WTC11 (cell line): Measurements from ENCODE around the gene OAF. TPM values are rescaled to one million over a fixed set of nuclear protein-coding genes. Genes with fewer than 3 reads are reported as not detected.

Experiments used
- ATAC-seq: fragments of 200-7000 bp; cut with Tn5 transposase; 2 replicates; pipeline ENCODE4 v1.10.0; 2021; ENCODE audit warnings: mild to moderate bottlenecking, moderate library complexity
- CTCF ChIA-PET: fragments of 300-600 bp; sonication (Branson Sonifier 250); formaldehyde crosslinking; loops from one replicate; lab custom pipeline; 2021; ENCODE audit warnings: antibody characterized with exemption; lab: Charles Lee
- POLR2A ChIA-PET: fragments of 350-600 bp; sonication (Branson Sonifier 250); formaldehyde crosslinking; loops from one replicate; lab custom pipeline; 2021; ENCODE audit warnings: antibody characterized with exemption; lab: Charles Lee
- DNase-seq: peaks from one replicate; pipeline ENCODE4 v3.0.0; 2021; ENCODE audit warnings: low spot score
- H3K27ac Mint-ChIP-seq: 2 replicates; pipeline ENCODE4 v1.8.0; 2021; ENCODE audit warnings: mixed read lengths
- H3K27me3 Mint-ChIP-seq: 2 replicates; pipeline ENCODE4 v1.8.0; 2021; ENCODE audit warnings: low read depth, mild to moderate bottlenecking, moderate library complexity, mixed read lengths
- H3K36me3 Mint-ChIP-seq: 2 replicates; pipeline ENCODE4 v1.8.0; 2021; ENCODE audit warnings: mixed read lengths
- H3K4me1 Mint-ChIP-seq: 2 replicates; pipeline ENCODE4 v1.8.0; 2022; ENCODE audit warnings: mixed read lengths
- H3K4me3 Mint-ChIP-seq: 2 replicates; pipeline ENCODE4 v1.8.0; 2021; ENCODE audit warnings: mild to moderate bottlenecking, moderate library complexity, mixed read lengths
- H3K9me3 Mint-ChIP-seq: 2 replicates; pipeline ENCODE4 v1.8.0; 2021; ENCODE audit warnings: mixed read lengths
- ATF1 ChIP-seq: sonication (generic); formaldehyde crosslinking; IDR thresholded peaks from 2 replicates; pipeline ENCODE4 v1.8.1; 2023; ENCODE audit warnings: mild to moderate bottlenecking, moderate library complexity, missing genetic modification reagents
- ATF3 ChIP-seq: sonication (generic); formaldehyde crosslinking; conservative IDR thresholded peaks from 2 replicates; pipeline ENCODE4 v1.8.1; 2022; ENCODE audit warnings: mild to moderate bottlenecking, missing genetic modification reagents
- CREB1 ChIP-seq: sonication (generic); formaldehyde crosslinking; IDR thresholded peaks from 2 replicates; pipeline ENCODE4 v1.8.0; 2023; ENCODE audit warnings: mild to moderate bottlenecking, missing genetic modification reagents
- EMX1 ChIP-seq: fragments of 250-450 bp; sonication (Bioruptor Pico); IDR thresholded peaks from 2 replicates; pipeline ENCODE4 v1.8.0; 2021; ENCODE audit warnings: mild to moderate bottlenecking
- ETV6 ChIP-seq: sonication (generic); formaldehyde crosslinking; IDR thresholded peaks from 2 replicates; pipeline ENCODE4 v1.8.1; 2022; ENCODE audit warnings: mild to moderate bottlenecking, missing genetic modification reagents
- GTF2I ChIP-seq: fragments of 250-450 bp; sonication (Bioruptor Pico); conservative IDR thresholded peaks from 2 replicates; pipeline ENCODE4 v1.4.0; 2021; ENCODE audit warnings: mild to moderate bottlenecking
- HMGA2 ChIP-seq: fragments of 250-450 bp; sonication (Bioruptor Pico); IDR thresholded peaks from 2 replicates; pipeline ENCODE4 v1.4.0; 2021; ENCODE audit warnings: mild to moderate bottlenecking, moderate library complexity
- IRF2 ChIP-seq: sonication (generic); formaldehyde crosslinking; IDR thresholded peaks from 2 replicates; pipeline ENCODE4 v1.8.0; 2022; ENCODE audit warnings: low read depth, missing genetic modification reagents, borderline replicate concordance
- NFE2L1 ChIP-seq: sonication (generic); formaldehyde crosslinking; IDR thresholded peaks from 2 replicates; pipeline ENCODE4 v1.8.1; 2023; ENCODE audit warnings: missing genetic modification reagents
- NR1H2 ChIP-seq: sonication (generic); formaldehyde crosslinking; IDR thresholded peaks from 2 replicates; pipeline ENCODE4 v1.9.0; 2021; ENCODE audit warnings: mild to moderate bottlenecking, moderate library complexity, missing genetic modification reagents
- SP1 ChIP-seq: sonication (generic); formaldehyde crosslinking; conservative IDR thresholded peaks from 2 replicates; pipeline ENCODE4 v1.8.1; 2022; ENCODE audit warnings: missing genetic modification reagents
- USF2 ChIP-seq: sonication (generic); formaldehyde crosslinking; IDR thresholded peaks from 2 replicates; pipeline ENCODE4 v1.8.1; 2023; ENCODE audit warnings: mild to moderate bottlenecking, missing genetic modification reagents, moderate library complexity
- ZBTB21 ChIP-seq: sonication (generic); formaldehyde crosslinking; IDR thresholded peaks from 2 replicates; pipeline ENCODE4 v1.8.1; 2023; ENCODE audit warnings: mild to moderate bottlenecking, missing genetic modification reagents, borderline replicate concordance
- ZNF671 ChIP-seq: fragments of 250-450 bp; sonication (Bioruptor Pico); IDR thresholded peaks from 2 replicates; pipeline ENCODE4 v1.8.0; 2021; ENCODE audit warnings: mild to moderate bottlenecking
- total RNA-seq: library from RNA; stranded (reverse); gene quantifications from 3 replicates; pipeline ENCODE4 v1.2.3, GENCODE V29; 2021
- TF ChIP-seq, protein P1 (sequence below): sonication (generic); formaldehyde crosslinking; IDR thresholded peaks from 2 replicates; pipeline ENCODE4 v1.8.1; 2023; ENCODE audit warnings: mild to moderate bottlenecking, missing genetic modification reagents, borderline replicate concordance
- TF ChIP-seq, protein P2 (sequence below): sonication (generic); formaldehyde crosslinking; IDR thresholded peaks from 2 replicates; pipeline ENCODE4 v1.8.1; 2023; ENCODE audit warnings: mild to moderate bottlenecking, missing genetic modification reagents
- TF ChIP-seq, protein P3 (sequence below): fragments of 250-450 bp; sonication (Bioruptor Pico); IDR thresholded peaks from 2 replicates; pipeline ENCODE4 v1.9.0; 2021; ENCODE audit warnings: mild to moderate bottlenecking

OAF gene
- total RNA-seq, 1 experiment from 2014 or later: 5.6 TPM

DNA sequence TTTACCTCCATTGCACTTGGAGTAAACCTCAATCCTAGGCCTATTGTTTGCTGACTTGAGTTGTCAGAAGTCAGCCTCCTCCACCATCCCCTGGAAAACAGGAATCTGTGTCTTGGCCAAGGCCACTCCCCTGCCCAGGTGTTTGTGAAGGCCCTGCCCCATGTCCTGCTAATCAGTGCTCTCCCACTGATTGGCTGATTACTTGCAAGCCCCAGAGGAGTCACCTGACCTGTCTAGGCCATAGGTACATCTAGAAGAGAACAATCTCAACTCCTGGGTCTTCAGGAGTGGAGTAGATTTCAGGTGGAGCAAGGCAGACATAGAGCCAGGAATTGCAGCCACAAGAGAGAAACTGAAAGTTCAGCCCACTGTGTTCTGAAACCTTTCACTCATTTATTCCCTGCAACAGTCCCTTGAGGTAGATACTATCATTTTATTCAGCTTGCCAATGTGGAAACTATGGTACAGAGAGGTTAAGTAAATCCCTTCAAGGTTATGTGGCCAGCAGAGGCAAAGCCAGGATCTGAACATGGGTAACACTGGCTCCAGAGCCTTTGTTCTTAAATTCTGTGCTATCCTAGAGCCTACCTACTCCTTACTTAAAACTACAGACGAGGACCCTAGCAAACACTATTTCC is 10.4 kb downstream of the OAF start:
- ATAC-seq (no peak), DNase-seq (no peak)
- 0 out of 2 replicates have a peak, but pooled peaks have one; percentile 39 for TF ChIP-seq USF2 (CRISPR knock-in tag)
- no peak for TF ChIP-seq ZBTB21 (CRISPR knock-in tag)
- TF ChIP-seq IRF2 (CRISPR knock-in tag): no peak
- no peak for TF ChIP-seq GTF2I (CRISPR knock-in tag)
- TF ChIP-seq CREB1 (CRISPR knock-in tag): no peak
- TF ChIP-seq EMX1 (CRISPR knock-in tag): no peak
- no peak overlapping the region for H3K27ac Mint-ChIP-seq
- H3K36me3 Mint-ChIP-seq: no peaks in the 10 kb centered on the region
- ChIA-PET POLR2A (no interaction called here), CTCF (interaction anchor here (1.6 kb wide), 1 partner anchor 8 kb away, joined by 5 read pairs; no protein-coding TSS in a partner anchor)
- peaks cover 28% of the 10 kb centered on the region for H3K4me1 Mint-ChIP-seq
- H3K27me3 Mint-ChIP-seq: peaks cover 46% of the 10 kb centered on the region
- no peak overlapping the region for H3K4me3 Mint-ChIP-seq
- H3K9me3 Mint-ChIP-seq: no peaks in the 10 kb centered on the region

DNA sequence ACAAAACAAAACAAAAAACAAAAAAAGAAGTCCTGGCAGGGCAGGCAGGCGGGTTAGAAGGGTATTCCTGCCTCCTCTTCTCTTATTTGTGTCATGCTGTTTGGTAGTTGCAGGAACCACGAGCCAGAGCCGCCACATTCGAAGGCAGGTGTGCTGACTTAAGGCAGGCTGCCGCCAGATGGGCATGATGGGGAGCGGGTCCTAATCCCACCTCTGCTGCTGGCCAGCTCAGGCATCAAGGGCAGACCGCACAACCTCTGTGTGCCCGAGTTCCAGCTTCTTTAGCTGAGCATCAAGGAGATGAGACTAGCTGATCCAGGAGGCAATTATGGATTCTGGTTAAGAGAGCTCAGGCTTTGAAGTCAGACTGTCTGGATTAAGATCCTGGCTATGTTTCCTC is 12.1 kb downstream of the OAF start:
- DNase-seq (no peak), ATAC-seq (no peak)
- Mint-ChIP-seq H3K4me3 (no peak overlapping the region), H3K27ac (no peak overlapping the region), H3K9me3 (no peaks in the 10 kb centered on the region), H3K27me3 (peaks cover 30% of the 10 kb centered on the region), H3K36me3 (no peaks in the 10 kb centered on the region), H3K4me1 (peaks cover 25% of the 10 kb centered on the region)
- ChIA-PET CTCF (interaction anchor here (1.1 to 3.4 kb wide), 4 partner anchors 17 to 81 kb away, joined by 3 to 21 read pairs (median 4); partner anchors contain the start of gene POU2F3), POLR2A (interaction anchor here (0.7 kb wide), 1 partner anchor 76 kb away, joined by 3 read pairs; no protein-coding TSS in a partner anchor)
- TF ChIP-seq ATF3 (CRISPR knock-in tag) (no peak), SP1 (CRISPR knock-in tag) (no peak), IRF2 (CRISPR knock-in tag) (no peak), NR1H2 (no peak), NFE2L1 (CRISPR knock-in tag) (no peak), ATF1 (CRISPR knock-in tag) (no peak), ETV6 (CRISPR knock-in tag) (no peak)
- TF ChIP-seq, protein P1, sequence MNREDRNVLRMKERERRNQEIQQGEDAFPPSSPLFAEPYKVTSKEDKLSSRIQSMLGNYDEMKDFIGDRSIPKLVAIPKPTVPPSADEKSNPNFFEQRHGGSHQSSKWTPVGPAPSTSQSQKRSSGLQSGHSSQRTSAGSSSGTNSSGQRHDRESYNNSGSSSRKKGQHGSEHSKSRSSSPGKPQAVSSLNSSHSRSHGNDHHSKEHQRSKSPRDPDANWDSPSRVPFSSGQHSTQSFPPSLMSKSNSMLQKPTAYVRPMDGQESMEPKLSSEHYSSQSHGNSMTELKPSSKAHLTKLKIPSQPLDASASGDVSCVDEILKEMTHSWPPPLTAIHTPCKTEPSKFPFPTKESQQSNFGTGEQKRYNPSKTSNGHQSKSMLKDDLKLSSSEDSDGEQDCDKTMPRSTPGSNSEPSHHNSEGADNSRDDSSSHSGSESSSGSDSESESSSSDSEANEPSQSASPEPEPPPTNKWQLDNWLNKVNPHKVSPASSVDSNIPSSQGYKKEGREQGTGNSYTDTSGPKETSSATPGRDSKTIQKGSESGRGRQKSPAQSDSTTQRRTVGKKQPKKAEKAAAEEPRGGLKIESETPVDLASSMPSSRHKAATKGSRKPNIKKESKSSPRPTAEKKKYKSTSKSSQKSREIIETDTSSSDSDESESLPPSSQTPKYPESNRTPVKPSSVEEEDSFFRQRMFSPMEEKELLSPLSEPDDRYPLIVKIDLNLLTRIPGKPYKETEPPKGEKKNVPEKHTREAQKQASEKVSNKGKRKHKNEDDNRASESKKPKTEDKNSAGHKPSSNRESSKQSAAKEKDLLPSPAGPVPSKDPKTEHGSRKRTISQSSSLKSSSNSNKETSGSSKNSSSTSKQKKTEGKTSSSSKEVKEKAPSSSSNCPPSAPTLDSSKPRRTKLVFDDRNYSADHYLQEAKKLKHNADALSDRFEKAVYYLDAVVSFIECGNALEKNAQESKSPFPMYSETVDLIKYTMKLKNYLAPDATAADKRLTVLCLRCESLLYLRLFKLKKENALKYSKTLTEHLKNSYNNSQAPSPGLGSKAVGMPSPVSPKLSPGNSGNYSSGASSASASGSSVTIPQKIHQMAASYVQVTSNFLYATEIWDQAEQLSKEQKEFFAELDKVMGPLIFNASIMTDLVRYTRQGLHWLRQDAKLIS (CRISPR knock-in tag): no peak
- TF ChIP-seq, protein P2, sequence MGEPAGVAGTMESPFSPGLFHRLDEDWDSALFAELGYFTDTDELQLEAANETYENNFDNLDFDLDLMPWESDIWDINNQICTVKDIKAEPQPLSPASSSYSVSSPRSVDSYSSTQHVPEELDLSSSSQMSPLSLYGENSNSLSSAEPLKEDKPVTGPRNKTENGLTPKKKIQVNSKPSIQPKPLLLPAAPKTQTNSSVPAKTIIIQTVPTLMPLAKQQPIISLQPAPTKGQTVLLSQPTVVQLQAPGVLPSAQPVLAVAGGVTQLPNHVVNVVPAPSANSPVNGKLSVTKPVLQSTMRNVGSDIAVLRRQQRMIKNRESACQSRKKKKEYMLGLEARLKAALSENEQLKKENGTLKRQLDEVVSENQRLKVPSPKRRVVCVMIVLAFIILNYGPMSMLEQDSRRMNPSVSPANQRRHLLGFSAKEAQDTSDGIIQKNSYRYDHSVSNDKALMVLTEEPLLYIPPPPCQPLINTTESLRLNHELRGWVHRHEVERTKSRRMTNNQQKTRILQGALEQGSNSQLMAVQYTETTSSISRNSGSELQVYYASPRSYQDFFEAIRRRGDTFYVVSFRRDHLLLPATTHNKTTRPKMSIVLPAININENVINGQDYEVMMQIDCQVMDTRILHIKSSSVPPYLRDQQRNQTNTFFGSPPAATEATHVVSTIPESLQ (CRISPR knock-in tag): no peak

- Mint-ChIP-seq H3K4me1 (peaks cover 21% of the 10 kb centered on the region), H3K9me3 (no peaks in the 10 kb centered on the region), H3K4me3 (no peak overlapping the region), H3K27ac (no peak overlapping the region), H3K36me3 (no peaks in the 10 kb centered on the region), H3K27me3 (peaks cover 24% of the 10 kb centered on the region)
- ATAC-seq: no peak
- DNase-seq: no peak
- CTCF ChIA-PET: interaction anchor here (0.8 to 3.4 kb wide), 7 partner anchors 11 to 112 kb away, joined by 3 to 21 read pairs (median 7); partner anchors contain the start of gene POU2F3
- no peak for TF ChIP-seq HMGA2 (CRISPR knock-in tag)
- no peak for TF ChIP-seq USF2 (CRISPR knock-in tag)
- no peak for TF ChIP-seq ZNF671 (CRISPR knock-in tag)
- TF ChIP-seq, protein P3, sequence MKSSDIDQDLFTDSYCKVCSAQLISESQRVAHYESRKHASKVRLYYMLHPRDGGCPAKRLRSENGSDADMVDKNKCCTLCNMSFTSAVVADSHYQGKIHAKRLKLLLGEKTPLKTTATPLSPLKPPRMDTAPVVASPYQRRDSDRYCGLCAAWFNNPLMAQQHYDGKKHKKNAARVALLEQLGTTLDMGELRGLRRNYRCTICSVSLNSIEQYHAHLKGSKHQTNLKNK (CRISPR knock-in tag): no peak
- POLR2A ChIA-PET: no interaction called here
These were observed 13.0 kb downstream of the OAF start for GRCh38 chr11:120223793-120224192.
